NCI-H1436 (cell line): ENCODE measurements around the gene C19orf85.

Experiments
- DNase-seq: peaks from one replicate; lab custom pipeline; 2025; lab: John Stamatoyannopoulos, UW

C19orf85 gene

GRCh38 chr19:55477905-55478304 lies 13.4 kb upstream of the C19orf85 start:
- DNase-seq: no peak

- DNase-seq: peak; percentile 99
Measured at GRCh38 chr19:55476100-55476775, 11.7 kb upstream of the C19orf85 start, which contains the start of gene ZNF628. ZNF628 (plus strand) TSS chr19:55476617; CDS start chr19:55479911, 3,294 bp downstream.

GRCh38 chr19:55474269-55475265 lies 10.0 kb upstream of the C19orf85 start:
- DNase-seq: no peak

DNA sequence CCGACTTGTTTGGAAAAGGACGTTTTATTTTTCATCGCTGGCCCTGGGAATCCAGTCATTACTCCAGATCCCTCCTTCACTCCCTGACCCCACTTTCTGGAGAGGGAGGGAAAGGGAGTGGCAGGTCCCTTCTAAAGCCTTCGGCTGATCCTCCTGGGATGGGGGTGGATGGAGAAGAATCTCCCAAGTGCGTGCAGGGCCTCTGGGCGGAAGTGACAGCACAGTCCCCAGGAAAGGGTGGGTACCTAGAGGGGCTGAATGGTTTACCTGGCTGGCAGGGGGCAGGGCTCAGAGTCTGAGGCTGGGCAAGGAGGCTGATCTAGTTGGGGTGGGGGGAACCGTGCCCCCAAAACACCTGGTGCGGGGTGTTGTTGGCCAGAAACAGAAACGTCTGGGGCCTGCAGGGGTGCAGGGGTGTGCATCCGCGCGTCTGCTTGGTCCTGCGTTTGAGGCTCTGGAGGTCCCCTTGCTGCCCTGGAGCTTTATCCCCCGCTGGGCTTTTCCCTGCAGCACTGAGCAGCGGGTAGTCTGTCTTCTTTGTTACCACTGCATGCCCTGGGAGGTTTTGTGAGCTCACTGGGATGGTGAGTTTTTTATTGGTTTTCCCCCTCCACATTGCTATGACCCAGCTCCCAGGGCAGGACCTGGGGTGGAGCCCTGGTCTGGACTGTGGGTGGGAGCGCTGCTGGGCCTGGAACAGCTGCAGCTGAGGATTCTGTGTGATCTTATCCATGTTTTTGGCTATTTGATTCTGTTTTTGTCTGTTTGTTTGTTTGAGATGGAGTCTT lies 8.9 kb upstream of the C19orf85 start:
- no peak for DNase-seq

- DNase-seq: no peak
Measured at GRCh38 chr19:55472463-55472862, 7.9 kb upstream of the C19orf85 start.

GRCh38 chr19:55471266-55471665 lies 6.7 kb upstream of the C19orf85 start:
- no peak for DNase-seq

- no peak for DNase-seq
Measured at GRCh38 chr19:55468054-55468393, 3.5 kb upstream of the C19orf85 start.

DNA sequence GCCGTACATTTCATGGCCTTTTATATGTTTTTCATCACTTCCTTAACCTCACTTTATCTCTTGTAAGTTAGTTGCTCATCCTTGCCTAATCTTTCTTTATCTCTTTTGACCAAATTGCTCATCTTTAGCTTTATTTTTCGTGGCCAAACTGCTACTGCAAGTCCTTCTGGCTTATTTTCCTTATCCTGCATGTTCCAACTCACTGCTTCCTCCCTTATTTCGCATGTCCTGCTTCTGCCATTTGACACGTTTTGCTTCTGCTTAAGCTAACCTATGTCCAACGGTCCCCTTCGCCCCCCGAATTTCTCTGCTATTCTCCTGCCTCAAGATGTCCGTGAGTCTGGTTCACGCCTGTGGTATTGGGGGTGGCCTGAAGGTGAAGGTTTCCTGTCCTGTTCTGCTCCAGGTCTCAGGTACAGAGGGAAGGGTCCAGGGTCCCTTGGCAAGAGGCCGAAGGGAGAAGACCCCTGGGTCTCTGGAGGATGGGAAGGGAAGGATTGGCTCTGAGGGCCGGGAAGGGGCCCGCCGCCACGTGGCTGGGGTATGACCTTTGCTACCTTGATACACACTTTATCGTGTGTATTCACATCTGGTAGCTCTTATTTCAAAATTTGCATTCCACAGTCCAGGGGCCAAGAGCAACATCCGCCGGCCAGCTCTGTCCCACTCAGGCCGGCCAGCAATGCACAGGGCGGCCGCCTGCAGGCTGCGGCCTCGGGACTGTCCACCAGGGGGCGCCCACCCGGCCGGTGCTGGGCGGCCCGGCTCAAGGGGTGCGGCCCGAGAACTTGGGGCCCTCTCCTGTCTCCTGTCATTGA lies 2.9 kb upstream of the C19orf85 start:
- no peak for DNase-seq

GRCh38 chr19:55466241-55466614 lies 1.7 kb upstream of the C19orf85 start:
- DNase-seq: no peak

GRCh38 chr19:55465460-55466240 lies 1.1 kb upstream of the C19orf85 start:
- DNase-seq: no peak

- DNase-seq: no peak
Measured at GRCh38 chr19:55464039-55464661, 401 bp downstream of the C19orf85 start.

DNA sequence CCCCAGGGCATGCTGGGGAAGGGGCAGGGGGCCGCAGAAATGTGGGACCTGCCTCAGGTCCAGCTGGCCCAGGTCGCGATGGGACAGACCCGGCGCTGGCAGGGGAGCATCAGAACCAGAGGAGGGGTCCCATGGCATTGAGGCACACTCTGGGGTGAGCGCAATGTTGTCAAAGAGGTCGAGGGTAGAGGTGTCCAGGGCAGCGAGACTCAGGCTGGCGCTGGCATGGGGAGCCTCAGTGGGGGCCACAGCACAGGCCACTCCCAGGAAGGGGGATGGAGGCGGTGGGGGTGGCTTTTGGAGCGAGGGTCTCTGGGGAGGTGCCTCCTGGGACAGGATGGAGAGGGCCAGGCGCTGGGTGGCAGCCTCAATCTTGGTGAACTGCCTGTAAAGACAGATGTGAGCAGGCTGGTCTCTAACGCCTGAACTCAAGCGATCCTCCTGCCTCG lies 944 bp downstream of the C19orf85 start:
- DNase-seq: no peak

DNA sequence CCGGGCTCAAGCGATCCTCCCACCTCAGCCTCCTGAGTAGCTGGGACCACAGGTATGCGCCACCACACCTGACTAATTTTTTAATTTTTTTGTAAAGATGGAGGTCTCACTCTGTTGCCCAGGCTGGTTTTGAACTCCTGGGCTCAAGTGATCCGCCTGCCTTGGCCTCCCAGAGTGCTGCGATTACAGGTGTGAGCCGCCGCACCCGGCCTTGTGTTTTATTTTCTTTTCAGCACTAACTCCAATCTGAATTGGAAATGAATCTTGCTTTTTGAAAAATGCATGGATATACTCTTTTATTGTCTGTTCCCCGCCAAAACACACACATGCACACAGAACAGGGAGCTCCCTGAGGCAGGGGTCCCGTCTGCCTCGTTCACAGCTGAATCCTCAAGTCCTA lies 1.8 kb downstream of the C19orf85 start:
- no peak for DNase-seq

DNA sequence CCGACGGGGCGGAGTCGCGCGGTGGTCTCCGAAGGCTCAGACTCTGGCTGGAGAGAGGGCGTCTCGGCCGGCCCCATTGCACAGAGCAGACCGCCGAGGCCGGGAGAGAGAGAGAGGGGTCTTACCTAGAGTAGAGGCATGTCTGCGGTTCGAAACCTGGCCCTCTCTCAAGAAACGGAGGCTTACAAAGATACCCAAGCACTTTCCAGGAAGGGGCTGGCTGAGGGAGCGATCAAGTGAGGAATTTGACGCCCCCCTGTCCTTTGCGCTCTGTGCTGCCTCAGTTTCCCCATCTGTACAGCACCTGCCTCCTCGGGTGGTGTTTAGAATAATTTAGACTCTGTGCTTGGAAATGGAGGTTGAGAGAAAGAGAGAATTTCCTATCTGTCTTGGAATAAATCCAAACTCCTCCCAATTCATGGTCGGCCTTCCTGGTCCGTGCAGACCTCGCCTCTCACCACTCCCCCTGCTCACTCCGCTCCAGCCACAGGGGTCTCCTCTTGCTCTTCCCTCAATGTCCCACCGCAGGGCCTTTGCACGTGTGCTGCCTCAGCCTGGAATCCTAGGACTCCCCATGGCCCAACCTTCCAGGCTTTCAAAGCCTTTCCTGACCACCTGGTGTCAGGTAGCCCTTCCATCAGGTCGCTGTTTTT lies 2.5 kb downstream of the C19orf85 start:
- DNase-seq: no peak

GRCh38 chr19:55461259-55461973 lies 3.1 kb downstream of the C19orf85 start, which contains the start of gene ISOC2:
ISOC2 (minus strand) TSS chr19:55461642; CDS start chr19:55456486, 5,156 bp downstream.
- DNase-seq: peak; percentile 100

GRCh38 chr19:55460670-55461258 lies 3.8 kb downstream of the C19orf85 start:
- peak; percentile 84 for DNase-seq

DNA sequence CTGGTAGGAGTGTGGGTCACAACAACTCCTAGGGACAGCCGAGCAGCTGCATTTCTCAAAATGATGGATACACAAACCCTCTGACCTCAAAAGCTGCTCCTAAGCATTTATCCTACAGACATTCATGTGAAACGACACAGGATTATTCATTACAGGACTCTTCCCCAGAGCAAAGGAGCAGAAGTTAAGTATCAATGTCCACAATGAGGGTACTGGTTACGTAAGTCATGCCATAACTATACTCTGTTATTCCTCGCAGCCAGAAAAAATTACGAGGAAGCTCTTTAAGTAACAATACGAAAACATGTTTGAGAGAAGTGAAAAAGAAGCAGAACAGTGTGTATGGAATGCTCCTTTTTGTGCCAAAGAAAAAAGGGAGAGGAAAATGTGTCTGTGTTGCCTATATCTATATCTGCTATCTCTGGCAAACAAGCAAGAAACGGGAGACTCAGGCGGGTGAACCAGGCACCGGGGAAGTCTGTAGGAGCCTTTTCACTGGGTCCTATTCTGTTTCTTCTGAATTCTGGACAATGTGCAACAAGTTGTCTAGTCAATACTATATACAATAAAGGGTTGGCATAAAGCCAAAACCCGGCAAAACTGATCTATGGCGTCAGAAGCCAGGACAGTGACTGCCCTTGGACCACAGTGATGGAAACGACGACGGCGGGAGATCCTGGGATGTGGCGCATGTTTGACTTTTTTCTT lies 4.4 kb downstream of the C19orf85 start:
- DNase-seq: no peak

GRCh38 chr19:55459551-55459949 lies 5.0 kb downstream of the C19orf85 start:
- no peak for DNase-seq
